Kidney capillary endothelial cell (primary cell): Measurements from ENCODE around the gene KASH5.
A peak's percentile ranks its signal among the peaks of the same experiment; 100 is the strongest.
"Not testable (repeated sequence)": the region's sequence is repeated elsewhere in the genome, so short reads cannot be mapped to it uniquely, and the experiment has no call there.

ENCODE experiments used
- DNase-seq: peaks from one replicate; pipeline ENCODE4 v3.0.0-alpha.2; 2018; ENCODE audit warnings: low spot score

KASH5 gene

GRCh38 chr19:49439836-49440235, 51.8 kb downstream of the KASH5 start:
- DNase-seq: no peak

DNA sequence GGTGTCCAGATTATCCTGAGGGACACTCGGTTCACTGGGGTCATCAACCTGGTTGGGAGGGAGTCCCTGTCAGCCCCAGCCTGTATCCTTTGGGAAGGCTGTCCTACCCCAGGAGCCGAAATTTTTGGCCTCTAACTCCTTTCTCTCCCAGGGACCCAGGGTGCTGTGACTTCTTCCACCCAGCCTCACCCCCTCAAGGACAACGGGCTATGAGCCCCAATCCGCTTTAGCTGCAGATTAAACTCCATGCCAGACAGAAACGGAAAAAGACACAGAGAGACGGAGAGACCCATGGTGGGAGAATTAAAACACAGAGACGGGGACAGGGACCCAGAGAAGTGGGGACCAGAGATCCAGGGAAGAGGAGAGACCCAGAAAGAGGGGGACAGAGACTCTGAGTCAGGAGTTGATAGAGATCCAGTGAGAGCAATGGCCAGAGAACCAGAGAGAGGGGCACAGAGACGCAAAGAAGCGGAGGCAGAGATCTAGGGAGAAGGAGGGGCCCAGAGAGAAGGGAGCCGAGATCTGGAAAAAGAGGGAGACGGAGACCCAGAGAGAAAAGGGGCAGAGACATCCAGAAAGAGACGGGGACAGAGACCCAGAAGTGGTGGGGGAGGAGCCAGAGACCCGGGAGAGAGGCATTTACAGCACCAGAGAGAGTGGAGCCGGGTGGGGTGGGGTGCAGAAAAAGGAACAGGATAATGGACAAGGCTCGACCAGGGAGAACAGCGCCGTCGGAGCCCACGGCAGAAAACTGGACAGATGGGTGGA, 52.6 kb downstream of the KASH5 start:
- DNase-seq: no peak

GRCh38 chr19:49441210-49441959, 53.3 kb downstream of the KASH5 start, which contains the start of gene SLC17A7:
Gene SLC17A7, minus strand, starts transcription at chr19:49441527. Its CDS starts 148 bp downstream, at chr19:49441379.
- no peak for DNase-seq

DNA sequence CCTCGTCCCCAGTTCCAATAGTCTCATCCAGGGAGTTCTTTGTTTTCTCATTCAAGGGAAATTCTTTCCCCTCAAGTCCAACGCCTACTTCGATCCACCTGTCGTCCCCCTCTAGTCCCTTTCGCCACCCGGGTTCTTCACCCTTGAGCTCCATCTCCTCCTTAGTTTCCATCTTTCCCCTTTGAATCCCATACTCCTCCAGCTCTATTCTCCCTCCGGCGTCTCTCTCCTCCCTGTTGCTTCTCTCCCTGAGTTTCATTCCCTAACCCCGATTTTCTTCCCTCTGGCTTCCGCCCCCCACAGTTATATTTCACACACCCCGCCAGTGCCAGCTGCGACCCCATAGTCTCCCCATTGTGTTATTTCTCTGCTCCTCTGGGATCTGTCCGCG, 53.9 kb downstream of the KASH5 start:
- DNase-seq: no peak

DNA sequence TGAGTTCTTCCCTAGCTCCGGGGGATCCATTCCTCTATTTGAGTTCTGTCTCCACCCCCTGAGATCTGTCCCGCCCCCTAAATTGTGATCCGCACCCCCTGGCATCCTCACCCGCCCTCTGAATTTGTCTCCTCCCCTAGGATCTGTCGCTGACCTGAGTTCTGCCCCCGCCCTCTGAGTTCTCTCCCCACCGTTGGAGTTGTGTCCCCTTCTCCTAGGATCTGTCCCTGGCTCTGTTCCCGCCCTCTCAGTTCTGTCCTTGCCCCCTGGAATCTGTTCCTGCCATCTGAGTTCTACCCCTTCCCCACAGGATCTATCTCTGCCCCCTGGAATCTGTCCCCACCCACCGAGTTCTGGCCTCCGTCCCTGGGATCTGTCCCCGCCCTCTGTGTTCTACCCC, 54.3 kb downstream of the KASH5 start:
- DNase-seq: no peak

DNA sequence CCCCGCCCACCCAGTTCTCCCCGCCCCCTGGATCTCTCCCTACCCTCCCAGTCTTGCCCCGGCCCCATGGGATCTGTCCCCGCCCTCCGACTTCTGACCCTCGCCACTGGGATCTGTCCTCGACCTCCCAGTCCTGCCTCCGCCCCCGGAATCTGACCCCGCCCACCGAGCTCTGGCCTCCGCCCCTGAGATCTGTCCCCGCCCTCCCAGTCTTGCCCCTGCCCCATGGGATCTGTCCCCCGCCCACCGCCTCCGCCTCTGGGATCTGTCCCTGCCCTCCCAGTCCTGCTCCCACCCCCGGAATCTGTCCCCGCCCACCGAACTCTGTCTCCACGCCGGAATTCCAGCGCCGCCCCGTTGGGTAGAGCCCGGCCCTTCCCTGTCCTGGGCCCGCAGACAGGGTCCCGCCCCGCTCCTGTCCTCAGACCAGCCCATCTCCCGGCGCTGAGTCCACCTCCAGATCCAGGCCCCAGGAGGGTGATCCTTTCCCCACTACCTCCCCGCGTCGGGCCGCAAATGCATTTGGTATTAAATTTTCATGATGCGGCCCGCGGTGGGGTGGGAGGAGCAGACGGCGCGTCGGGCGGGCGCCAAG, 54.8 kb downstream of the KASH5 start:
- DNase-seq: peak; percentile 61

DNA sequence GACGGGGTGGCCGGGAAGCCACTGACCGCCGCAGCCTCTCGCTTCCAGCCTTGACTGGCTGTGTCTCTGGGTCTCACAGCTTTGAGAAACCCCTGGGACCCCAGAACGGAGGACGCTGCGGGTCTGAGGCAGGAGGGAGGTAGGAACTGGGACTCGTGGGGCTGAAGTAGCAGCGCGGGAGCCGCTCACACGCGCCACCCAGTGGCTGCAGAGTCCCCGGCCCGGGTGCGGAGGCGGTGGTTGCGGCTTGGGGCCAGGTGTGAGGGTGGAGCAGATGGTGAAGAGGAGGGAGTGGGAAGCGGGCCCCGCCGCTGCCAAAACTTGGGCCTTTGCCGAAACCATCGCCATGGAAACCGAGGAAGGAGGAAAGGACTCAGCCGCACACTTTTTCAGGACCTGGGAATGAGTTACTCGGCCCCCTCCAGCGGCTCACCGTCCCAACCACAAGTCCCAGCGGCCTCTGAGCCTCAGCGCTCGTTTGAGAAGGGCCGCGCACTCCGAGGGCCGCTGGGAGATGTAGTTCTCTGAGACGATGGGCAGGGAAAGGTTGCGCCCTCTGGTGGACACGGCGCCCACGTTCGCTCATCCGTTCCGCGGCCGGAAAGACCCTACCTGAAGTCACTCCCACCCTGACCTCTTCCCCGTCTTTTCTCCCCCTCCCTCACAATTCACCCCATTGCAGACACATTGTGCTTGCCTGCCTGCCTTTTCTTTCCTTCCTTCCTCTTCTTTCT, 55.5 kb downstream of the KASH5 start:
- peak; percentile 87 for DNase-seq

- not testable (repeated sequence) for DNase-seq
Measured at GRCh38 chr19:49444100-49444700, 56.2 kb downstream of the KASH5 start.

DNA sequence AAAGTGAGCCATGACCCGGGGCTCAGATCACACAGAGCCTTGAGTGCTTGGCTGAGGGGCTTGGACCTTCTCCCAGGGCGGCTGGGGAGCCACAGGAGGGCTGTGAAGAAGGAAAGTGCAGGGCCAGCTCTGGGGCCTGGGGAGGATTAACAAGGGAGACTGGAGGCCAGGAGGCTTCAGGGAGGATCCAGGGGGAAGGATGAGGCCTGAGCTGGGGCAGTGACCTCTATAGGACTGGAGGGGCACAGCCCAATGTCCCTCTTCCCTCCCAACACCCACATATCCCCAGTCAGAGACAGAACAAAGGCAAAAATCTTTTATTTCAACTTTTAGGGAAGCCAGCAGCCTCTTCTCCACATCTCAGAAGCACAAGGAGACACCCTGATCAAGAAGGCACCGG, 57.9 kb downstream of the KASH5 start:
- no peak for DNase-seq

GRCh38 chr19:49447485-49448431, 59.7 kb downstream of the KASH5 start:
- DNase-seq: no peak

GRCh38 chr19:49448432-49448786, 60.4 kb downstream of the KASH5 start:
- no peak for DNase-seq

- no peak for DNase-seq
Measured at GRCh38 chr19:49450405-49450804, 62.4 kb downstream of the KASH5 start.

DNA sequence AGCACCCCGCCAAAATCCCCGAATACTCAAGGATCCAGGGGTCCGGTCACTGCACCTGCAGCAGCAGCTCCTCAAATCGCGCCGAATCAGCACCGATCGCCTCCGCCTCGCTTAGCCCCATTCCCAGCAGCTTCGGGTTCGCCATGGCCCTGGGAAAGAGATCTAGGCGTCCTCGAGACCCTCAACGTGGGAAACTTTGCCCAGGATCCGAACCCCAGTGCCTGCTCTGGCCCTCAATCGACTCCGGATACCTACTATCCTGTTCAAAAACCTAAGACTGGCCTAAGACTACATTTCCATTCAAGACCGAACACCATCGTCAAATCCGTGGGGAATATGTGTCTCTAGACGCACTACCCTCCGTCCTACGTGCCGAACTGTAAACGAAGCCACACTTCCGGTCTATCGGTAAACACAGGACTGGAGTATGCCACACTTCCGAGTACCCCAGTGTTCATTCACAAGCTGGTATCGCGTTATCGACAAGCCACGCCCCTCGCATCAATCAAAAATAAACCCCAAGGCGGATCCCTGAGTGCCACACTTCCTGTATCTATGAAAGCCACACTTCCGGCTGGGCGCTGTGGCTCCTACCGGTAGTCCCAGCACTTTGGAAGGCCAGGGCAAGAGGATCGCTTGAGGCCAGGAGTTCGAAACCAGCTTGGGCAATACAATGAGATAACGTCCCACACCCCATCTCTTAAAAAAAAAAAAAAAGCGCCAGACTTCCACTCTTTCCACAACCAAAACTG, 63.6 kb downstream of the KASH5 start, which contains the start of gene PIH1D1:
PIH1D1 (minus strand) TSS at position 385 of the 752 bp plus-strand sequence; CDS start at position 145, 240 bp downstream.
- DNase-seq: peak; percentile 97

DNA sequence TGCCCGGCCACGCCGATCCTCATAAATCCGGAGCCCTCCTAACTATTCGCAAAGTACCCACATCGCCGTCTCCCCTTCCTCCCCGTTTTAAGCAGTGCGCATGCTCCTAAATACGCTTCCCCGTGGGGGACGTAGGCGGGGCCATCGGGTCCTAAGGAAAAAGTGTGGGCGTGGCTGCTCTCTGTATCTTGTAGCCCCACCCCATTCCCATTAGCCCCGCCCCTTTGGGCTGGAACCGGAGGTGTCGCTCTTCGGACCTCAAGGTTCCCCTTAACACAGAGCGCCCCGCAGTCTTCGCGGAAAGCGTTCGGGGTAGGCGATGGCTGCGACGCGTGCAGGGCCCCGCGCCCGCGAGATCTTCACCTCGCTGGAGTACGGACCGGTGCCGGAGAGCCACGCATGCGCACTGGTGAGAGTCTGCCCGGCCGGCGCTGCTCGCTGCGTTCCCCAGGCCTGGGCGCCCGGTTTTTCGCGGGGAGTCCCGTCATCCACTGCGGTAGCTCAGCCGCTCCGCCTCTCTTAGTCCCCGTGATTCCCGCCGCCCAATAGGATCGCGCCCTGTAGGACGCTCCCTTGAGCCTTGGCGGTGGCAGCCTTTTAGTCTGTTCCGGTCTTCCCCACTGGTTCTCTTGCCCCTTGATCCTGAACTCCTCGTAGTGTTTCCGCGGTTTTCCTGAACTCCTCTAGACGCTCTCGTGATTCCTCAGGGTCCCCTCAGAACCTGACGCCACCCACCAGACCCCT, 65.1 kb downstream of the KASH5 start, which contains the start of gene ALDH16A1:
ALDH16A1 (plus strand) TSS at position 213 of the 744 bp plus-strand sequence; CDS start at position 320, 107 bp downstream.
- DNase-seq: peak; percentile 96

DNA sequence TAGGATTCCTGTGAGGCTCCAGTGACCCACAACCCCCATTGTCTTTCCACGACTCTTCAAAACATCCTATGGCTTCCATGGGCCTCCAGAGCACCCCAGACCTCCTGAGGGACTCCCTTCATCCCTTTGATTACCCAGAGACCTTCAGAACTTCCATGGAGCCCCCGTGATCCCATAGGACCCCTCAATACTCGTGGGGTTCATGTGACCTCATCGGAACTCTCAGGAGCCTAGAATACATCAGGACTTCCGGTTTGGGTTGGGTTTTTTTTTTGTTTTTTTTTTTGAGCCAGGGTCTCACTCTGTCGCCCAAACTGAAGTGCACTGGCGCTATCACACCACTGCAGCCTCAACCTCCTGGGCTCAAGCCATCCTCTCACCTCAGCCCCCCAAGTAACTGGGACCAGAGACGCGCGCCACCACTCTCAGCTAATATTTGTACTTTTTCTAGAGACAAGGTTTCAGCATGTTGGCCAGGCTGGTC, 65.8 kb downstream of the KASH5 start:
- no peak for DNase-seq

DNA sequence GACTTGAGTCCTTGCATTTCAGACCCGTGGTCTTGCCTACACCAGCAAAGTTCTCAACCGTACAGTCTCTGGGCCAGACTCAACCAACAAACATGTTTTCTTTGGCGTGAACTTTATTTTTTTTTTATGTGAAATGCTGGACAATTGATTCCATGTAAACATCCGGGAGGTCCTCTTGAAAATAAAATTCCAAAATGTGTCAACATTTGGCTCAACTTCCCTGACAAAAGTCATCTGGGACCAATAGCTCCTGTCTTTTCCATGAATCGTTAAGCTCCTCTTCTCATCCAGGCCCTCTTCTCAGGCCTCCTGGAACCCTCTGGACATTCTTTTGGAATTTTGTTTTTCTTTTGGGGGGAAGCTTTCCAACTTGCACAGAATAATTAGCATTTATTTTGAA, 67.7 kb downstream of the KASH5 start:
- DNase-seq: no peak

DNA sequence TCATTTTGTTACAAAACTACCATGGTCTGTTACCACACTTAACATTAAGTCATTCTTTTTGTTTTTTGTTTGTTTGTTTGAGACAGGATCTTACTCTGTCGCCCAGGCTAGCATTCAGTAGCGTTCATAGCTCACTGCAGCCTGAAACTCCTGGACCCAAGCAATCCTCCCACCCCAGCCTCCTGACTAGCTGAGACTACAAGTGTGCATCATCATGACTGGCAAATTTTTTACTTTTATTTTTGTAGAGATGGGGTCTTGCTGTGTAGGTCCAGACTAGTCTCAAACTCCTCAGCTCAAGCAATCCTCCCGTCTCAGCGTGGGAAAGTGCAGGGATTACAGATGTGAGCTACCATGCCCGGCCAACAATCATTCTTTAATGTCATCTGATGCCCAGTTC, 68.3 kb downstream of the KASH5 start:
- DNase-seq: no peak

GRCh38 chr19:49458567-49458903, 70.5 kb downstream of the KASH5 start:
- no peak for DNase-seq

- no peak for DNase-seq
Measured at GRCh38 chr19:49459388-49459787, 71.3 kb downstream of the KASH5 start.
